NB4 (cell line): ENCODE results near the gene ZCCHC2.

ENCODE experiments used
- DNase-seq: peaks from one replicate; pipeline ENCODE4 v3.0.0; 2010; ENCODE audit warnings: low read depth
- H3K4me3 ChIP-seq: one replicate; pipeline ENCODE4 v1.5.1; 2011; ENCODE audit warnings: mild to moderate bottlenecking, low read depth, low read length, moderate library complexity
- CTCF ChIP-seq: IDR thresholded peaks from one replicate; pipeline ENCODE4 v1.5.1; 2012; ENCODE audit warnings: low read depth, low read length
- MAX ChIP-seq: IDR thresholded peaks from 2 replicates; pipeline ENCODE4 v1.6.1; 2011; ENCODE audit warnings: low read depth, low read length
- MYC ChIP-seq: IDR thresholded peaks from 2 replicates; pipeline ENCODE4 v1.6.1; 2011; ENCODE audit warnings: low read depth, low read length
- POLR2A ChIP-seq: IDR thresholded peaks from 2 replicates; pipeline ENCODE4 v1.6.1; 2011; ENCODE audit warnings: mild to moderate bottlenecking; ENCODE audit not compliant: insufficient read length; ENCODE audit errors: extremely low read depth

Gene ZCCHC2

GRCh38 chr18:62583376-62583775, 60.6 kb downstream of the ZCCHC2 start:
- DNase-seq = no peak
- no peak overlapping the region for H3K4me3 ChIP-seq
- TF ChIP-seq MYC = no peak
- TF ChIP-seq CTCF = no peak

GRCh38 chr18:62584241-62585120, 61.7 kb downstream of the ZCCHC2 start:
- TF ChIP-seq MAX = no peak
- peak; percentile 96 for TF ChIP-seq CTCF
- no peak for TF ChIP-seq POLR2A
- no peak for TF ChIP-seq MYC
- H3K4me3 ChIP-seq = no peak overlapping the region
- peak; percentile 87 for DNase-seq

- no peak overlapping the region for H3K4me3 ChIP-seq
- no peak for TF ChIP-seq MYC
- no peak for TF ChIP-seq MAX
- no peak for TF ChIP-seq POLR2A
- no peak for TF ChIP-seq CTCF
- DNase-seq = no peak
Observed at GRCh38 chr18:62585274-62586150, 62.7 kb downstream of the ZCCHC2 start.

- DNase-seq = peak; percentile 77
- no peak for TF ChIP-seq POLR2A
- no peak for TF ChIP-seq MAX
- TF ChIP-seq MYC = no peak
- TF ChIP-seq CTCF = peak; percentile 83
- H3K4me3 ChIP-seq = no peak overlapping the region
Observed at GRCh38 chr18:62586151-62586774, 63.4 kb downstream of the ZCCHC2 start.

GRCh38 chr18:62586781-62587487, 64.1 kb downstream of the ZCCHC2 start:
- no peak for DNase-seq
- H3K4me3 ChIP-seq = no peak overlapping the region
- TF ChIP-seq CTCF (no peak), POLR2A (no peak), MAX (no peak), MYC (no peak)
